ENCODE data around the gene SEMA3G. TPM values are rescaled to one million over a fixed set of nuclear protein-coding genes. Genes with fewer than 3 reads are reported as not detected.

The SEMA3G gene
- total and polyA plus RNA-seq, 2 donors from 2014 or later: 25.7 to 28.2 TPM

DNA sequence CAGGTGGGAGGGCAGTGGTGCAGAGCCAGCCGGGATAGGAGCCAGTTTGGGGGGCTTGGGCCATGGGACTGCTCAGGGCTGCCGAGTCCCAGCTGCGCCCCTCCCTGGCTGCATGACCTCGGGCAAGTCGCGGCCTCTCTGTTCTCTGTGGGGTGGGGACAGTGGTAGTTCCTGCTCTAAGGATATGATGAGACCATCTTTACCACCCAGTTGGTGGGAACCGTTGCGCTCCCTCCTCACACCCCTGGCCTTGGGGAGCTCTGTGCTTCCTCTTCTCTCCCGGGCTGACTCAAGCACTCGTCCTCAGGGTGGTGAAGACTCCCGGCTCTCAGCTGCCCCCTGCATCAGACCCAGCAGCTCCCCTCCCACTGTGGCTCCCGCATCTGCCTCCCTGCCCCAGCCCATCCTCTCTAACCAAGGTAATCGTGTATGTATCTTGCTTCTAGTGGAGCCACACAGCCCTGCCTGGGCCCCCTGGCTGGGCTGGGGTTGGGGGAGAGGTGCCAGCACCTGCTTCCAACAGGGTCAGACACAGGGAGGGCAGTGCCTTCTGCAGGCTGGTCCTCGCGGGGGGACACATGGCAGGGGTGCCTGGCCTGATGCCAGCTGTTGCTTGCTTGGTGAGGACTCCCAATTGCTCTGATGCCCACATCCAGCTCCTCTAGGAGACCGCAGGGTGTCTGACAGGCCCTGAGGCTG lies 35.1 kb upstream of the SEMA3G start:
- Histone ChIP-seq H3K27me3 (ENCODE audit: control insufficient read depth, insufficient read depth, low read length) (no peaks in the 10 kb centered on the region), H3K27ac (ENCODE audit: low read depth in 2 of 2, low read length in 2 of 2) (no peak overlapping the region), H3K4me3 (ENCODE audit: low read length in 3 of 3) (no peak overlapping the region), H3K4me1 (ENCODE audit: control insufficient read depth in 2 of 3, insufficient read depth in 2 of 3, low read depth in 1 of 3, low read length in 3 of 3) (no peaks in the 10 kb centered on the region), H3K9ac (ENCODE audit: low read length in 3 of 3) (no peak overlapping the region), H3K9me3 (ENCODE audit: control insufficient read depth in 2 of 3, insufficient read depth in 1 of 3, low read length in 3 of 3) (no peaks in the 10 kb centered on the region), H3K36me3 (ENCODE audit: control insufficient read depth in 2 of 3, insufficient read depth in 3 of 3, low read length in 3 of 3) (peaks cover 11 to 72% (median 39%) of the 10 kb centered on the region in 3 donors)
- FAIRE-seq: no peak
- TF ChIP-seq, protein P1, sequence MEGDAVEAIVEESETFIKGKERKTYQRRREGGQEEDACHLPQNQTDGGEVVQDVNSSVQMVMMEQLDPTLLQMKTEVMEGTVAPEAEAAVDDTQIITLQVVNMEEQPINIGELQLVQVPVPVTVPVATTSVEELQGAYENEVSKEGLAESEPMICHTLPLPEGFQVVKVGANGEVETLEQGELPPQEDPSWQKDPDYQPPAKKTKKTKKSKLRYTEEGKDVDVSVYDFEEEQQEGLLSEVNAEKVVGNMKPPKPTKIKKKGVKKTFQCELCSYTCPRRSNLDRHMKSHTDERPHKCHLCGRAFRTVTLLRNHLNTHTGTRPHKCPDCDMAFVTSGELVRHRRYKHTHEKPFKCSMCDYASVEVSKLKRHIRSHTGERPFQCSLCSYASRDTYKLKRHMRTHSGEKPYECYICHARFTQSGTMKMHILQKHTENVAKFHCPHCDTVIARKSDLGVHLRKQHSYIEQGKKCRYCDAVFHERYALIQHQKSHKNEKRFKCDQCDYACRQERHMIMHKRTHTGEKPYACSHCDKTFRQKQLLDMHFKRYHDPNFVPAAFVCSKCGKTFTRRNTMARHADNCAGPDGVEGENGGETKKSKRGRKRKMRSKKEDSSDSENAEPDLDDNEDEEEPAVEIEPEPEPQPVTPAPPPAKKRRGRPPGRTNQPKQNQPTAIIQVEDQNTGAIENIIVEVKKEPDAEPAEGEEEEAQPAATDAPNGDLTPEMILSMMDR (IDR thresholded peaks at IDR 0.05; ENCODE audit: borderline replicate concordance, extremely low read depth, insufficient read depth): no peak
- intact Hi-C loops (cut with DNase I): no loop called here
- peak in 1 of 5 donors; percentile 63 for DNase-seq

DNA sequence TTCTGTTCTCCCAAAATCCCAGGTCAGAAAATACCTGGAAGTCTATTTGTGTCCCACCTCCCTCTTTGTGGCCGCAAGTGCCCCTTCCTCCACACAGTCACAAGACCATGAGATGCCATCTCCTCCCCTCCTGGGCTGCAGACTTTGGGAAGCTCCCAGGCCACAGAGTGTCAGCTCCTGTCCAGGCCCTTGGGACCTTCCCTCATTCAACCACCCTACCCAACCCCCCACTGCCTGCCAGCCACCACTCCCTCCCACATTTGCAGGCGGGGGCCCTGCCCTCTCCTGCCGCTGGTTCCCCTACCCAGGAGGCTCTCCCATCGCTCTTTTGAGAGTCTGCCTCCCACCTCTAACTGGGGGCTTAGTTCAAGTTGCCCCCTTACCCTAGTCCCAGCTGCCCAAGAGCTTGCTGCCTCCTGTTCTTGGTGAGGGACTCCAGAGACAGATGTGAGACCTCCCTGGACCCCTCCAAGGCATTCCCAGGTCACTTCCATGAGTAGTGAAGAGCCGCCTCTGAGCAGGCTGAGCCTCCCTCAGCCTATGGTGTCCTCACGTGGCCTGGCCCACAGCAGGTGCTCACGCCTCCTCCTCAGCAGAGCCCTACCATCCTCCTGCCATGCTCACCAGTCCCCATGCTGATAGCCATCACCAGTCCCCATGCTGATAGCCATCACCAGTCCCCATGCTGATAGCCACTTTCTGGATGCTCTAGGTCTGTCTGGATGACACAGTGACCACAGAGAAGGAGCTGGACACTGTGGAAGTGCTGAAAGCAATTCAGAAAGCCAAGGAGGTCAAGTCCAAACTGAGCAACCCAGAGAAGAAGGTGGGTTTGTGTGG lies 34.4 kb upstream of the SEMA3G start:
- H3K9me3 ChIP-seq (ENCODE audit: control insufficient read depth in 2 of 3, insufficient read depth in 1 of 3, low read length in 3 of 3): no peaks in the 10 kb centered on the region
- intact Hi-C loops (cut with DNase I): no loop called here
- TF ChIP-seq, protein P1 (IDR thresholded peaks at IDR 0.05; ENCODE audit: borderline replicate concordance, extremely low read depth, insufficient read depth): no peak

DNA sequence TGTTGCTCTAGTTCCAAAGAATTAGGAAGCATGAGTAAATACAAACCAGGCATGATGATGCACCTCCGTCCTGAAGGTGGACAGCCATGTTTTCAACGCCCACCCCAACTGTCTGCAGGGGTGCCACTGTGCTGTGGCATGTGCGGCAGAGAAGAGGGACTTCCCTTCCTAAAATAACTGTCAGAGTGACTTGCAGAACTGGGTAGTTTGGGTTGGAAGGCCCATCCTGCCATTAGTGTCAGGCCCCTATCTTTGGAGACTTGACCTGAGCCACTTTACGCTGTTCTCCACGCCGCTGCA lies 32.8 kb upstream of the SEMA3G start:
- no peak for DNase-seq
- no peak for FAIRE-seq
- Histone ChIP-seq H3K9ac (ENCODE audit: low read length in 3 of 3) (no peak overlapping the region), H3K4me3 (ENCODE audit: low read length in 3 of 3) (no peak overlapping the region), H3K27ac (ENCODE audit: low read depth in 2 of 2, low read length in 2 of 2) (no peak overlapping the region), H3K9me3 (ENCODE audit: control insufficient read depth in 2 of 3, insufficient read depth in 1 of 3, low read length in 3 of 3) (no peaks in the 10 kb centered on the region), H3K36me3 (ENCODE audit: control insufficient read depth in 2 of 3, insufficient read depth in 3 of 3, low read length in 3 of 3) (peaks cover 14 to 87% (median 50%) of the 10 kb centered on the region in 3 donors), H3K27me3 (ENCODE audit: control insufficient read depth, insufficient read depth, low read length) (no peaks in the 10 kb centered on the region), H3K4me1 (ENCODE audit: control insufficient read depth in 2 of 3, insufficient read depth in 2 of 3, low read depth in 1 of 3, low read length in 3 of 3) (no peaks in the 10 kb centered on the region)
- TF ChIP-seq, protein P1 (IDR thresholded peaks at IDR 0.05; ENCODE audit: borderline replicate concordance, extremely low read depth, insufficient read depth): no peak
- intact Hi-C loops (cut with DNase I): no loop called here

More for the DNA sequence above, 34.4 kb upstream of the SEMA3G start:
- no peak overlapping the region for H3K4me3 ChIP-seq (ENCODE audit: low read length in 3 of 3)
- H3K9ac ChIP-seq (ENCODE audit: low read length in 3 of 3): no peak overlapping the region
- DNase-seq (no peak), FAIRE-seq (no peak)
- peaks cover 11 to 78% (median 39%) of the 10 kb centered on the region in 3 donors for H3K36me3 ChIP-seq (ENCODE audit: control insufficient read depth in 2 of 3, insufficient read depth in 3 of 3, low read length in 3 of 3)
- no peak overlapping the region for H3K27ac ChIP-seq (ENCODE audit: low read depth in 2 of 2, low read length in 2 of 2)
- no peaks in the 10 kb centered on the region for H3K27me3 ChIP-seq (ENCODE audit: control insufficient read depth, insufficient read depth, low read length)
- H3K4me1 ChIP-seq (ENCODE audit: control insufficient read depth in 2 of 3, insufficient read depth in 2 of 3, low read depth in 1 of 3, low read length in 3 of 3): no peaks in the 10 kb centered on the region

Data from kidney (tissue), 14 donors.